ENCODE data around the gene PTH1R.

PTH1R gene

GRCh38 chr3:46895761-46896160 lies 18.2 kb downstream of the PTH1R start:
- Histone ChIP-seq H3K4me1 (peaks cover 24 to 58% (median 45%) of the 10 kb centered on the region in 10 experiments), H3K4me2 (no peak overlapping the region), H3K4me3 (no peak overlapping the region), H3K9ac (0 out of 22 replicates have a peak overlapping the region, but pooled peaks of 1 of the 11 experiments have one; percentile 24), H3K27me3 (peaks cover 19 to 32% (median 23%) of the 10 kb centered on the region in 11 experiments), H3K27ac (no peak overlapping the region), H3K36me3 (no peaks in the 10 kb centered on the region), H3K9me3 (replicated peaks in 1 of 11) (no peaks in the 10 kb centered on the region), H4K20me1 (peaks cover 0 to 26% (median 0%) of the 10 kb centered on the region in 11 experiments; a peak in 6 of 22 replicates)
- no peak for TF ChIP-seq Cebpa-rat (IDR thresholded peaks at IDR 0.05)

GRCh38 chr3:46896386-46896785 lies 18.9 kb downstream of the PTH1R start:
- Histone ChIP-seq H3K9me3 (replicated peaks in 1 of 11) (no peaks in the 10 kb centered on the region), H4K20me1 (peaks cover 0 to 26% (median 0%) of the 10 kb centered on the region in 11 experiments; a peak in 6 of 22 replicates), H3K27me3 (peaks cover 19 to 32% (median 23%) of the 10 kb centered on the region in 11 experiments), H3K9ac (no peak overlapping the region), H3K4me3 (no peak overlapping the region), H3K4me2 (peak overlapping the region in 2 of 11 experiments; percentile 2 to 18; a peak in 1 of 22 replicates), H3K4me1 (peaks cover 24 to 51% (median 39%) of the 10 kb centered on the region in 10 experiments), H3K27ac (no peak overlapping the region), H3K36me3 (no peaks in the 10 kb centered on the region)
- no peak for TF ChIP-seq Cebpa-rat (IDR thresholded peaks at IDR 0.05)

GRCh38 chr3:46897031-46897430 lies 19.5 kb downstream of the PTH1R start:
- Histone ChIP-seq H3K9me3 (replicated peaks in 1 of 11) (no peaks in the 10 kb centered on the region), H3K4me3 (no peak overlapping the region), H3K9ac (no peak overlapping the region), H3K27ac (no peak overlapping the region), H3K4me1 (peaks cover 18 to 46% (median 33%) of the 10 kb centered on the region in 10 experiments), H3K27me3 (peaks cover 19 to 28% (median 23%) of the 10 kb centered on the region in 11 experiments), H4K20me1 (peaks cover 0 to 26% (median 0%) of the 10 kb centered on the region in 11 experiments; a peak in 6 of 22 replicates), H3K4me2 (no peak overlapping the region), H3K36me3 (no peaks in the 10 kb centered on the region)
- no peak for TF ChIP-seq Cebpa-rat (IDR thresholded peaks at IDR 0.05)

- no peak overlapping the region for H3K4me3 ChIP-seq
- no peak for TF ChIP-seq Cebpa-rat (IDR thresholded peaks at IDR 0.05)
- H3K4me2 ChIP-seq: peak overlapping the region in 8 of 11 experiments; percentile 68 to 82 (median 74); a peak in 15 of 22 replicates
- H3K36me3 ChIP-seq: no peaks in the 10 kb centered on the region
- H4K20me1 ChIP-seq: peaks cover 0 to 25% (median 0%) of the 10 kb centered on the region in 11 experiments; a peak in 6 of 22 replicates
- no peaks in the 10 kb centered on the region for H3K9me3 ChIP-seq (replicated peaks in 1 of 11)
- no peak overlapping the region for H3K9ac ChIP-seq
- no peak overlapping the region for H3K27ac ChIP-seq
- peaks cover 17 to 47% (median 26%) of the 10 kb centered on the region in 10 experiments for H3K4me1 ChIP-seq
- peaks cover 19 to 28% (median 23%) of the 10 kb centered on the region in 11 experiments for H3K27me3 ChIP-seq
Measured at GRCh38 chr3:46897829-46898320, 20.4 kb downstream of the PTH1R start.

GRCh38 chr3:46898321-46899150 lies 21.0 kb downstream of the PTH1R start:
- Histone ChIP-seq H3K4me3 (peak overlapping the region in 5 of 10 experiments; percentile 22 to 52 (median 28); a peak in 4 of 20 replicates), H4K20me1 (peaks cover 0 to 18% (median 0%) of the 10 kb centered on the region in 11 experiments; a peak in 6 of 22 replicates), H3K27me3 (peaks cover 19 to 28% (median 23%) of the 10 kb centered on the region in 11 experiments), H3K36me3 (no peaks in the 10 kb centered on the region), H3K4me2 (peak overlapping the region; percentile 68 to 82 (median 76)), H3K9me3 (replicated peaks in 1 of 11) (no peaks in the 10 kb centered on the region), H3K9ac (no peak overlapping the region; a peak in 1 of 22 replicates), H3K4me1 (peaks cover 21 to 47% (median 26%) of the 10 kb centered on the region in 10 experiments), H3K27ac (no peak overlapping the region)
- TF ChIP-seq Cebpa-rat (IDR thresholded peaks at IDR 0.05): no peak

GRCh38 chr3:46899151-46900006 lies 21.9 kb downstream of the PTH1R start:
- Histone ChIP-seq H4K20me1 (peaks cover 0 to 16% (median 0%) of the 10 kb centered on the region in 11 experiments; a peak in 7 of 22 replicates), H3K9ac (no peak overlapping the region), H3K9me3 (replicated peaks in 1 of 11) (no peaks in the 10 kb centered on the region), H3K27me3 (peaks cover 19 to 28% (median 23%) of the 10 kb centered on the region in 11 experiments), H3K4me1 (peaks cover 29 to 53% (median 31%) of the 10 kb centered on the region in 10 experiments), H3K4me3 (no peak overlapping the region), H3K36me3 (no peaks in the 10 kb centered on the region), H3K4me2 (peak overlapping the region; percentile 68 to 82 (median 76); a peak in 21 of 22 replicates), H3K27ac (no peak overlapping the region)
- no peak for TF ChIP-seq Cebpa-rat (IDR thresholded peaks at IDR 0.05)

- no peak for TF ChIP-seq Cebpa-rat (IDR thresholded peaks at IDR 0.05)
- Histone ChIP-seq H3K4me1 (peaks cover 29 to 59% (median 34%) of the 10 kb centered on the region in 10 experiments), H3K36me3 (no peaks in the 10 kb centered on the region), H3K9me3 (replicated peaks in 1 of 11) (no peaks in the 10 kb centered on the region), H3K4me2 (no peak overlapping the region), H3K27me3 (peaks cover 19 to 28% (median 23%) of the 10 kb centered on the region in 11 experiments), H3K27ac (no peak overlapping the region), H4K20me1 (peaks cover 0 to 17% (median 0%) of the 10 kb centered on the region in 11 experiments; a peak in 7 of 22 replicates), H3K4me3 (no peak overlapping the region), H3K9ac (no peak overlapping the region)
Measured at GRCh38 chr3:46900007-46900292, 22.4 kb downstream of the PTH1R start.

GRCh38 chr3:46900356-46900755 lies 22.8 kb downstream of the PTH1R start:
- Histone ChIP-seq H4K20me1 (peaks cover 0 to 16% (median 0%) of the 10 kb centered on the region in 11 experiments; a peak in 7 of 22 replicates), H3K36me3 (no peaks in the 10 kb centered on the region), H3K9me3 (replicated peaks in 1 of 11) (no peaks in the 10 kb centered on the region), H3K4me2 (no peak overlapping the region), H3K4me1 (peaks cover 29 to 60% (median 34%) of the 10 kb centered on the region in 10 experiments), H3K4me3 (no peak overlapping the region), H3K27ac (no peak overlapping the region), H3K27me3 (peaks cover 19 to 28% (median 23%) of the 10 kb centered on the region in 11 experiments), H3K9ac (no peak overlapping the region)
- TF ChIP-seq Cebpa-rat (IDR thresholded peaks at IDR 0.05): no peak

Data from BLaER1 treated with 17β-estradiol and CSF1 and Interleukin-3, amounts not matched to agents 10 nM and 100 nM (cell line).